Measurements from ENCODE around the gene ERC2. TPM values are rescaled to one million over a fixed set of nuclear protein-coding genes. Genes with fewer than 3 reads are reported as not detected.

ERC2 gene
- total and polyA plus RNA-seq, 2 donors (not counting 1 experiment from before 2014, with no cell fraction given), result 0.14 to 0.17 TPM

GRCh38 chr3:55774856-55775255, 693.4 kb downstream of the ERC2 start:
- Histone ChIP-seq H3K36me3 (ENCODE audit: control insufficient read depth, insufficient read depth, low read length) (no peaks in the 10 kb centered on the region), H3K79me2 (ENCODE audit: control insufficient read depth, insufficient read depth, low read length) (no peaks in the 10 kb centered on the region), H2AFZ (ENCODE audit: low read length) (no peak overlapping the region), H3K9ac (ENCODE audit: insufficient read depth, low read length) (no peak overlapping the region), H3K9me3 (ENCODE audit: control insufficient read depth, insufficient read depth, low read depth, low read length) (no peaks in the 10 kb centered on the region), H3K4me3 (replicated peaks in 1 of 4; ENCODE audit: control extremely low read depth in 1 of 4, insufficient read depth in 1 of 4, low read depth in 3 of 4, low read length in 4 of 4) (no peak overlapping the region), H3K27ac (ENCODE audit: insufficient read depth, low read length) (no peak overlapping the region), H4K20me1 (ENCODE audit: control insufficient read depth, extremely low read depth, insufficient read depth, low read length) (no peaks in the 10 kb centered on the region), H3K27me3 (ENCODE audit: control insufficient read depth, insufficient read depth, low read length) (no peaks in the 10 kb centered on the region), H3K4me2 (ENCODE audit: extremely low read depth, insufficient read depth, low read length) (no peak overlapping the region), H3K4me1 (ENCODE audit: control insufficient read depth, extremely low read depth, insufficient read depth, low read length) (no peaks in the 10 kb centered on the region)
- TF ChIP-seq CTCF (conservative IDR thresholded peaks at IDR 0.05 in 1 of 2, IDR thresholded peaks at IDR 0.05 in 1 of 2; ENCODE audit: low read depth in 1 of 2, low read length in 2 of 2) (no peak), EZH2 (IDR thresholded peaks at IDR 0.05; ENCODE audit: low read length, missing control alignments) (no peak)
- DNase-seq (ENCODE audit: low read depth in 2 of 2), result no peak

GRCh38 chr3:55771503-55771902, 696.8 kb downstream of the ERC2 start:
- no peaks in the 10 kb centered on the region for H3K27me3 ChIP-seq (ENCODE audit: control insufficient read depth, insufficient read depth, low read length)
- H3K9ac ChIP-seq (ENCODE audit: insufficient read depth, low read length), result no peak overlapping the region
- no peaks in the 10 kb centered on the region for H3K9me3 ChIP-seq (ENCODE audit: control insufficient read depth, insufficient read depth, low read depth, low read length)
- DNase-seq (ENCODE audit: low read depth in 2 of 2), result no peak
- H3K4me3 ChIP-seq (replicated peaks in 1 of 4; ENCODE audit: control extremely low read depth in 1 of 4, insufficient read depth in 1 of 4, low read depth in 3 of 4, low read length in 4 of 4), result no peak overlapping the region
- H2AFZ ChIP-seq (ENCODE audit: low read length), result no peak overlapping the region
- no peak overlapping the region for H3K4me2 ChIP-seq (ENCODE audit: extremely low read depth, insufficient read depth, low read length)
- no peaks in the 10 kb centered on the region for H3K4me1 ChIP-seq (ENCODE audit: control insufficient read depth, extremely low read depth, insufficient read depth, low read length)
- TF ChIP-seq CTCF (conservative IDR thresholded peaks at IDR 0.05 in 1 of 2, IDR thresholded peaks at IDR 0.05 in 1 of 2; ENCODE audit: low read depth in 1 of 2, low read length in 2 of 2) (no peak), EZH2 (IDR thresholded peaks at IDR 0.05; ENCODE audit: low read length, missing control alignments) (no peak)
- no peaks in the 10 kb centered on the region for H4K20me1 ChIP-seq (ENCODE audit: control insufficient read depth, extremely low read depth, insufficient read depth, low read length)
- H3K27ac ChIP-seq (ENCODE audit: insufficient read depth, low read length), result no peak overlapping the region
- no peaks in the 10 kb centered on the region for H3K36me3 ChIP-seq (ENCODE audit: control insufficient read depth, insufficient read depth, low read length)
- H3K79me2 ChIP-seq (ENCODE audit: control insufficient read depth, insufficient read depth, low read length), result no peaks in the 10 kb centered on the region

GRCh38 chr3:55770077-55770476, 698.2 kb downstream of the ERC2 start:
- H3K4me3 ChIP-seq (replicated peaks in 1 of 4; ENCODE audit: control extremely low read depth in 1 of 4, insufficient read depth in 1 of 4, low read depth in 3 of 4, low read length in 4 of 4), result no peak overlapping the region
- H3K27me3 ChIP-seq (ENCODE audit: control insufficient read depth, insufficient read depth, low read length), result no peaks in the 10 kb centered on the region
- DNase-seq (ENCODE audit: low read depth in 2 of 2), result no peak
- H3K9me3 ChIP-seq (ENCODE audit: control insufficient read depth, insufficient read depth, low read depth, low read length), result no peaks in the 10 kb centered on the region
- H3K9ac ChIP-seq (ENCODE audit: insufficient read depth, low read length), result no peak overlapping the region
- TF ChIP-seq EZH2 (IDR thresholded peaks at IDR 0.05; ENCODE audit: low read length, missing control alignments), result no peak
- TF ChIP-seq CTCF (conservative IDR thresholded peaks at IDR 0.05 in 1 of 2, IDR thresholded peaks at IDR 0.05 in 1 of 2; ENCODE audit: low read depth in 1 of 2, low read length in 2 of 2), result no peak
- H3K4me2 ChIP-seq (ENCODE audit: extremely low read depth, insufficient read depth, low read length), result no peak overlapping the region
- no peaks in the 10 kb centered on the region for H3K4me1 ChIP-seq (ENCODE audit: control insufficient read depth, extremely low read depth, insufficient read depth, low read length)
- H3K36me3 ChIP-seq (ENCODE audit: control insufficient read depth, insufficient read depth, low read length), result no peaks in the 10 kb centered on the region
- no peak overlapping the region for H2AFZ ChIP-seq (ENCODE audit: low read length)
- no peak overlapping the region for H3K27ac ChIP-seq (ENCODE audit: insufficient read depth, low read length)
- H4K20me1 ChIP-seq (ENCODE audit: control insufficient read depth, extremely low read depth, insufficient read depth, low read length), result no peaks in the 10 kb centered on the region
- no peaks in the 10 kb centered on the region for H3K79me2 ChIP-seq (ENCODE audit: control insufficient read depth, insufficient read depth, low read length)

All from fibroblast of lung (primary cell).